ENCODE results near the gene IBSP.

IBSP gene

GRCh38 chr4:87839592-87839946 is 40.2 kb downstream of the IBSP start:
- no peak for TF ChIP-seq CTCF (IDR thresholded peaks at IDR 0.05; ENCODE audit: low read depth, low read length)
- in situ Hi-C loops (cut with HindIII; ENCODE audit: low sequenced_read_pairs): no loop called here
- no peak for DNase-seq (ENCODE audit: low read depth, low spot score)
- H3K4me3 ChIP-seq (ENCODE audit: low read depth, low read length): no peak overlapping the region

- in situ Hi-C loops (cut with HindIII; ENCODE audit: low sequenced_read_pairs): no loop called here
- H3K4me3 ChIP-seq (ENCODE audit: low read depth, low read length): no peak overlapping the region
- TF ChIP-seq CTCF (IDR thresholded peaks at IDR 0.05; ENCODE audit: low read depth, low read length): no peak
- DNase-seq (ENCODE audit: low read depth, low spot score): no peak
These were observed 40.8 kb downstream of the IBSP start for GRCh38 chr4:87840149-87840548.

GRCh38 chr4:87843936-87844335 is 44.6 kb downstream of the IBSP start:
- TF ChIP-seq CTCF (IDR thresholded peaks at IDR 0.05; ENCODE audit: low read depth, low read length): no peak
- H3K4me3 ChIP-seq (ENCODE audit: low read depth, low read length): no peak overlapping the region
- in situ Hi-C loops (cut with HindIII; ENCODE audit: low sequenced_read_pairs): no loop called here
- peak; percentile 86 for DNase-seq (ENCODE audit: low read depth, low spot score)

- no peak overlapping the region for H3K4me3 ChIP-seq (ENCODE audit: low read depth, low read length)
- DNase-seq (ENCODE audit: low read depth, low spot score): peak; percentile 34
- in situ Hi-C loops (cut with HindIII; ENCODE audit: low sequenced_read_pairs): no loop called here
- TF ChIP-seq CTCF (IDR thresholded peaks at IDR 0.05; ENCODE audit: low read depth, low read length): no peak
These were observed 45.1 kb downstream of the IBSP start for GRCh38 chr4:87844452-87844851.

- no peak for TF ChIP-seq CTCF (IDR thresholded peaks at IDR 0.05; ENCODE audit: low read depth, low read length)
- in situ Hi-C loops (cut with HindIII; ENCODE audit: low sequenced_read_pairs): no loop called here
- H3K4me3 ChIP-seq (ENCODE audit: low read depth, low read length): no peak overlapping the region
- no peak for DNase-seq (ENCODE audit: low read depth, low spot score)
These were observed 46.9 kb downstream of the IBSP start for GRCh38 chr4:87846226-87846625.

GRCh38 chr4:87848622-87849351 is 49.4 kb downstream of the IBSP start:
- in situ Hi-C loops (cut with HindIII; ENCODE audit: low sequenced_read_pairs): no loop called here
- TF ChIP-seq CTCF (IDR thresholded peaks at IDR 0.05; ENCODE audit: low read depth, low read length): peak; percentile 70
- DNase-seq (ENCODE audit: low read depth, low spot score): peak; percentile 66
- peak overlapping the region; percentile 4 for H3K4me3 ChIP-seq (ENCODE audit: low read depth, low read length)

All from astrocyte of the spinal cord (primary cell).